Ecto neural progenitor cell (in vitro differentiated cells): ENCODE data around the gene ANK3.

ENCODE experiments used
- DNase-seq: peaks from one replicate; pipeline ENCODE4 v3.0.0-alpha.2; 2018; ENCODE audit warnings: low spot score

Gene ANK3

GRCh38 chr10:60341969-60342368 is 47.7 kb downstream of the ANK3 start:
- DNase-seq = no peak

- DNase-seq = no peak
Observed at GRCh38 chr10:60340973-60341372, 48.7 kb downstream of the ANK3 start.

- DNase-seq = no peak
Observed at GRCh38 chr10:60339757-60340156, 49.9 kb downstream of the ANK3 start.

- no peak for DNase-seq
Observed at GRCh38 chr10:60338786-60339185, 50.9 kb downstream of the ANK3 start.

- DNase-seq = no peak
Observed at GRCh38 chr10:60338002-60338564, 51.6 kb downstream of the ANK3 start.

- no peak for DNase-seq
Observed at GRCh38 chr10:60336901-60337630, 52.6 kb downstream of the ANK3 start.

GRCh38 chr10:60335708-60336107 is 54.0 kb downstream of the ANK3 start:
- DNase-seq = no peak

GRCh38 chr10:60334991-60335390 is 54.7 kb downstream of the ANK3 start:
- DNase-seq = no peak

- no peak for DNase-seq
Observed at GRCh38 chr10:60332371-60332770, 57.3 kb downstream of the ANK3 start.

- DNase-seq = no peak
Observed at GRCh38 chr10:60331886-60332285, 57.8 kb downstream of the ANK3 start.

GRCh38 chr10:60323162-60323561 is 66.5 kb downstream of the ANK3 start:
- DNase-seq = no peak

- DNase-seq = no peak
Observed at GRCh38 chr10:60320666-60321065, 69.0 kb downstream of the ANK3 start.

GRCh38 chr10:60316029-60316428 is 73.6 kb downstream of the ANK3 start:
- no peak for DNase-seq

GRCh38 chr10:60315311-60315710 is 74.4 kb downstream of the ANK3 start:
- DNase-seq = no peak

GRCh38 chr10:60314069-60314940 is 75.4 kb downstream of the ANK3 start:
- DNase-seq = no peak

GRCh38 chr10:60313589-60313952 is 76.1 kb downstream of the ANK3 start:
- DNase-seq = no peak

- DNase-seq = no peak
Observed at GRCh38 chr10:60312818-60313588, 76.7 kb downstream of the ANK3 start.

GRCh38 chr10:60311821-60312220 is 77.9 kb downstream of the ANK3 start:
- no peak for DNase-seq

- DNase-seq = no peak
Observed at GRCh38 chr10:60310740-60311139, 78.9 kb downstream of the ANK3 start.

GRCh38 chr10:60309891-60310290 is 79.8 kb downstream of the ANK3 start:
- DNase-seq = no peak

- no peak for DNase-seq
Observed at GRCh38 chr10:60309371-60309770, 80.3 kb downstream of the ANK3 start.

GRCh38 chr10:60305380-60305892 is 84.2 kb downstream of the ANK3 start:
- DNase-seq = no peak
